ENCODE results near the gene SLC4A5. TPM values are rescaled to one million over a fixed set of nuclear protein-coding genes. Genes with fewer than 3 reads are reported as not detected.

The SLC4A5 gene
- total and polyA plus RNA-seq, 2 of the 8 experiments (the other 6 are each of a cell fraction or from before 2014, with no cell fraction given) = 0.42 to 0.52 TPM

DNA sequence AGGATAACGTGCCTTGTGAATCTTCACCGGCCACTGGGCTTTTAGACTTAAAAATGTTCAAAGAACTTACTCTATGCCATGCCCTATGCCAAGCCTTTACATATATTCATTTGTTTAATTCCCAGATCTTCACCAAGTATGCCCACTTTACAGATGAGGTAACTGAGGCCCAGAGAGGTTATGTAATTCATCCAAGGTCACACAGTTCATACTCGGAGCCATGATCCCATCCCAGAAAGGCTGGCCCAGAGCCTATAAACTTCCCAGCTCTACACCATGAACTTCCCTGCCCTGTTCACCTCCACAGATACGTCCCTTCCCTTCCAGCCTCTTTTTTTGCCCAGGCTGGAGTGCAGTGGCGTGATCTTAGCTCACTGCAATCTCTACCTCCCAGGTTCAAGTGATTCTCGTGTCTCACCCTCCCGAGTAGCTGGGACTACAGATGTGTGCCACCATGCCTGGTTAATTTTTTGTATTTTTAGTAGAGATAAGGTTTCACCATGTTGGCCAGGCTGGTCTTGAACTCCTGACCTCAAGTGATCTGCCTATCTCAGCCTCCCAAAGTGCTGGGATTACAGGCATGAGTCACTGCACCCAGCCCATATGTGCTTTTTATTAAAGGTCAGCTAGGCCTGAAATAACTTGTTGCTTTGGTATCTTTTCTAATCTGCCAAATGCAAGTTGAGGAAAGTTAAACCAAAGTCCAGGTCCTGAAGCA lies 100.7 kb downstream of the SLC4A5 start (continued):
- TF ChIP-seq ATF2 (IDR thresholded peaks at IDR 0.05; ENCODE audit: low read length) = no peak
- no peak for TF ChIP-seq ASH2L (IDR thresholded peaks at IDR 0.05; ENCODE audit: low read length)
- no peak for TF ChIP-seq JUND (IDR thresholded peaks at IDR 0.05; ENCODE audit: low read length)
- TF ChIP-seq CREB1 (IDR thresholded peaks at IDR 0.05) = no peak
- TF ChIP-seq NRF1 (IDR thresholded peaks at IDR 0.05; ENCODE audit: low read depth, low read length) = no peak
- no peak for TF ChIP-seq CTCF (IDR thresholded peaks at IDR 0.05; ENCODE audit: control extremely low read depth in 1 of 3, insufficient read depth in 1 of 3, low read depth in 1 of 3, low read length in 3 of 3)
- no peak for TF ChIP-seq TBP (IDR thresholded peaks at IDR 0.05; ENCODE audit: low read depth, low read length)
- no peak for TF ChIP-seq EP300 (IDR thresholded peaks at IDR 0.05; ENCODE audit: borderline replicate concordance in 1 of 2, low read depth in 2 of 2, low read length in 2 of 2)

Data from H1 (cell line).